ENCODE results near the gene MAT2B. TPM values are rescaled to one million over a fixed set of nuclear protein-coding genes. Genes with fewer than 3 reads are reported as not detected.
A peak's percentile ranks its signal among the peaks of the same experiment; 100 is the strongest.

Gene MAT2B
- total and polyA plus RNA-seq, 9 of the 15 experiments (the other 6 are each of a cell fraction or from before 2014, with no cell fraction given): 32.0 to 57.7 (median 43.6) TPM

- TF ChIP-seq CCAR2 (IDR thresholded peaks at IDR 0.05; ENCODE audit: low read depth, low read length) (no peak), ZNF146 (CRISPR knock-in tag; IDR thresholded peaks at IDR 0.05; ENCODE audit: unreplicated experiment) (no peak), ZNF212 (CRISPR knock-in tag; IDR thresholded peaks at IDR 0.05) (no peak), ZNF507 (tag; conservative IDR thresholded peaks at IDR 0.05) (no peak), ZNF316 (IDR thresholded peaks at IDR 0.05) (no peak), ZNF23 (CRISPR knock-in tag; IDR thresholded peaks at IDR 0.05) (no peak), NRF1 (conservative IDR thresholded peaks at IDR 0.05 in 1 of 2, IDR thresholded peaks at IDR 0.05 in 1 of 2) (peak; percentile 76 to 79), ZC3H8 (IDR thresholded peaks at IDR 0.05) (no peak), GTF2F1 (IDR thresholded peaks at IDR 0.05; ENCODE audit: low read depth, low read length) (peak; percentile 57; the same call in 1 of the 2 replicates), TEAD1 (CRISPR knock-in tag; IDR thresholded peaks at IDR 0.05) (peak in 1 of 2 experiments; percentile 80; a peak in 2 of 4 replicates), PCBP2 (IDR thresholded peaks at IDR 0.05; ENCODE audit: low read depth, low read length, poor library complexity, severe bottlenecking) (no peak), ELF1 (tag; IDR thresholded peaks at IDR 0.05) (peak; percentile 95), ZFP36 (IDR thresholded peaks at IDR 0.05; ENCODE audit: low read depth, low read length, partially characterized antibody) (no peak), ZBTB8A (IDR thresholded peaks at IDR 0.05; ENCODE audit: partially characterized antibody) (no peak), CBFA2T3 (IDR thresholded peaks at IDR 0.05) (peak; percentile 23; the same call in 1 of the 2 replicates), NCOA6 (IDR thresholded peaks at IDR 0.05) (no peak), XRCC5 (IDR thresholded peaks at IDR 0.05; ENCODE audit: low read depth, low read length) (0 out of 2 replicates have a peak, but pooled peaks have one; percentile 55), ATF7 (IDR thresholded peaks at IDR 0.05) (peak; percentile 67; the same call in 1 of the 2 replicates), STAT6 (CRISPR knock-in tag; IDR thresholded peaks at IDR 0.05) (no peak), SRSF7 (optimal IDR thresholded peaks at IDR 0.05; ENCODE audit: low read depth, low read length) (no peak)
- TF ChIP-seq, protein P1, sequence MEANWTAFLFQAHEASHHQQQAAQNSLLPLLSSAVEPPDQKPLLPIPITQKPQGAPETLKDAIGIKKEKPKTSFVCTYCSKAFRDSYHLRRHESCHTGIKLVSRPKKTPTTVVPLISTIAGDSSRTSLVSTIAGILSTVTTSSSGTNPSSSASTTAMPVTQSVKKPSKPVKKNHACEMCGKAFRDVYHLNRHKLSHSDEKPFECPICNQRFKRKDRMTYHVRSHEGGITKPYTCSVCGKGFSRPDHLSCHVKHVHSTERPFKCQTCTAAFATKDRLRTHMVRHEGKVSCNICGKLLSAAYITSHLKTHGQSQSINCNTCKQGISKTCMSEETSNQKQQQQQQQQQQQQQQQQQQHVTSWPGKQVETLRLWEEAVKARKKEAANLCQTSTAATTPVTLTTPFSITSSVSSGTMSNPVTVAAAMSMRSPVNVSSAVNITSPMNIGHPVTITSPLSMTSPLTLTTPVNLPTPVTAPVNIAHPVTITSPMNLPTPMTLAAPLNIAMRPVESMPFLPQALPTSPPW (CRISPR knock-in tag; IDR thresholded peaks at IDR 0.05): peak; percentile 90
- TF ChIP-seq, protein P2, sequence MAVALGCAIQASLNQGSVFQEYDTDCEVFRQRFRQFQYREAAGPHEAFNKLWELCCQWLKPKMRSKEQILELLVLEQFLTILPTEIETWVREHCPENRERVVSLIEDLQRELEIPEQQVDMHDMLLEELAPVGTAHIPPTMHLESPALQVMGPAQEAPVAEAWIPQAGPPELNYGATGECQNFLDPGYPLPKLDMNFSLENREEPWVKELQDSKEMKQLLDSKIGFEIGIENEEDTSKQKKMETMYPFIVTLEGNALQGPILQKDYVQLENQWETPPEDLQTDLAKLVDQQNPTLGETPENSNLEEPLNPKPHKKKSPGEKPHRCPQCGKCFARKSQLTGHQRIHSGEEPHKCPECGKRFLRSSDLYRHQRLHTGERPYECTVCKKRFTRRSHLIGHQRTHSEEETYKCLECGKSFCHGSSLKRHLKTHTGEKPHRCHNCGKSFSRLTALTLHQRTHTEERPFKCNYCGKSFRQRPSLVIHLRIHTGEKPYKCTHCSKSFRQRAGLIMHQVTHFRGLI (CRISPR knock-in tag; IDR thresholded peaks at IDR 0.05): no peak
- TF ChIP-seq, protein P3, sequence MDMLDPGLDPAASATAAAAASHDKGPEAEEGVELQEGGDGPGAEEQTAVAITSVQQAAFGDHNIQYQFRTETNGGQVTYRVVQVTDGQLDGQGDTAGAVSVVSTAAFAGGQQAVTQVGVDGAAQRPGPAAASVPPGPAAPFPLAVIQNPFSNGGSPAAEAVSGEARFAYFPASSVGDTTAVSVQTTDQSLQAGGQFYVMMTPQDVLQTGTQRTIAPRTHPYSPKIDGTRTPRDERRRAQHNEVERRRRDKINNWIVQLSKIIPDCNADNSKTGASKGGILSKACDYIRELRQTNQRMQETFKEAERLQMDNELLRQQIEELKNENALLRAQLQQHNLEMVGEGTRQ (CRISPR knock-in tag; IDR thresholded peaks at IDR 0.05): peak; percentile 3; the same call in 1 of the 2 replicates
These were observed at the start of gene MAT2B (continued) for GRCh38 chr5:163505368-163506094.

Data from K562 (cell line).